Tibial artery (tissue), 4 donors: ENCODE measurements around the gene MS4A3.
"Not testable (repeated sequence)": the region's sequence is repeated elsewhere in the genome, so short reads cannot be mapped to it uniquely, and the experiment has no call there.

Source experiments
- DNase-seq, 2 donors: peaks; one replicate each; pipeline ENCODE4 v3.0.0-alpha.2; 2019
- H3K27ac ChIP-seq, 2 donors: fragments of 200-600 bp; sonication (generic) in 1 of 2; 1 replicate in 1 of 2; 2 replicates in 1 of 2; pipeline ENCODE4 v1.5.1; 2018 to 2019; ENCODE audit warnings: mild to moderate bottlenecking in 1 of 2
- H3K27me3 ChIP-seq, 2 donors: fragments of 200-600 bp; sonication (generic) in 1 of 2; one replicate each; pipeline versions ENCODE4 v1.5.1 to v1.6.0; 2016 to 2019
- H3K36me3 ChIP-seq, 3 donors: fragments of 200-600 bp; sonication (generic) in 2 of 3; one replicate each; pipeline ENCODE4 v1.5.1; 2016 to 2019; ENCODE audit warnings: mild to moderate bottlenecking in 2 of 3
- H3K4me1 ChIP-seq, 4 donors: fragments of 200-600 bp; sonication (generic) in 2 of 4; 1 replicate in 3 of 4; 2 replicates in 1 of 4; pipeline ENCODE4 v1.5.1; 2016 to 2019
- H3K4me3 ChIP-seq, 2 donors: fragments of 200-600 bp; sonication (generic) in 1 of 2; 1 replicate in 1 of 2; 2 replicates in 1 of 2; pipeline ENCODE4 v1.5.1; 2018 to 2019; ENCODE audit warnings: mild to moderate bottlenecking in 2 of 2
- H3K9me3 ChIP-seq, 3 donors: fragments of 200-600 bp; sonication (generic) in 1 of 3; one replicate each; pipeline ENCODE4 v1.5.1; 2016 to 2019
- CTCF ChIP-seq, 2 experiments: fragments of 200-600 bp in 1 of 2; fragments of 450-650 bp in 1 of 2; IDR thresholded peaks; one replicate each; pipeline ENCODE4 v1.5.1; 2017 to 2019; ENCODE audit warnings: antibody characterized with exemption in 2 of 2, mild to moderate bottlenecking in 1 of 2, moderate library complexity in 1 of 2
- intact Hi-C: fragments of 100-400 bp; cut with DNase I; formaldehyde crosslinking; loops from one replicate; pipeline ENCODE4 v1.15.0; 2023; ENCODE audit warnings: low total_unique reads

Gene MS4A3

GRCh38 chr11:60100516-60100915, 44.1 kb downstream of the MS4A3 start:
- Histone ChIP-seq H3K27ac (no peak overlapping the region), H3K4me1 (no peaks in the 10 kb centered on the region), H3K36me3 (no peaks in the 10 kb centered on the region), H3K27me3 (no peaks in the 10 kb centered on the region), H3K4me3 (no peak overlapping the region), H3K9me3 (no peaks in the 10 kb centered on the region)
- DNase-seq: no peak
- TF ChIP-seq CTCF (IDR thresholded peaks at IDR 0.05): no peak
- intact Hi-C loops: no loop called here

- intact Hi-C loops, H3K36me3 ChIP-seq, H3K9me3 ChIP-seq, DNase-seq, H3K4me3 ChIP-seq, H3K27ac ChIP-seq, H3K27me3 ChIP-seq, H3K4me1 ChIP-seq: not testable (repeated sequence)
These were observed 44.9 kb downstream of the MS4A3 start for GRCh38 chr11:60101368-60101767.

GRCh38 chr11:60104471-60105115, 48.1 kb downstream of the MS4A3 start:
- H3K4me1 ChIP-seq, H3K4me3 ChIP-seq, H3K27ac ChIP-seq, H3K27me3 ChIP-seq, intact Hi-C loops, DNase-seq, H3K36me3 ChIP-seq, H3K9me3 ChIP-seq: not testable (repeated sequence)

GRCh38 chr11:60108631-60109030, 52.2 kb downstream of the MS4A3 start:
- intact Hi-C loops, H3K27me3 ChIP-seq, DNase-seq, H3K4me1 ChIP-seq, H3K9me3 ChIP-seq, H3K27ac ChIP-seq, H3K36me3 ChIP-seq, H3K4me3 ChIP-seq: not testable (repeated sequence)

GRCh38 chr11:60111793-60112192, 55.3 kb downstream of the MS4A3 start:
- no peaks in the 10 kb centered on the region for H3K9me3 ChIP-seq
- no peak overlapping the region for H3K4me3 ChIP-seq
- H3K36me3 ChIP-seq: no peaks in the 10 kb centered on the region
- H3K27ac ChIP-seq: no peak overlapping the region
- intact Hi-C loops: no loop called here
- no peaks in the 10 kb centered on the region for H3K4me1 ChIP-seq
- DNase-seq: no peak
- no peak for TF ChIP-seq CTCF (IDR thresholded peaks at IDR 0.05)
- H3K27me3 ChIP-seq: no peaks in the 10 kb centered on the region

GRCh38 chr11:60116996-60117790, 60.7 kb downstream of the MS4A3 start:
- Histone ChIP-seq H3K4me1 (no peaks in the 10 kb centered on the region), H3K9me3 (no peaks in the 10 kb centered on the region), H3K27ac (no peak overlapping the region), H3K36me3 (no peaks in the 10 kb centered on the region), H3K4me3 (no peak overlapping the region), H3K27me3 (no peaks in the 10 kb centered on the region)
- no peak for TF ChIP-seq CTCF (IDR thresholded peaks at IDR 0.05)
- intact Hi-C loops: no loop called here
- DNase-seq: no peak

- TF ChIP-seq CTCF (IDR thresholded peaks at IDR 0.05): no peak
- H3K27me3 ChIP-seq: no peaks in the 10 kb centered on the region
- DNase-seq: no peak
- intact Hi-C loops: no loop called here
- H3K4me3 ChIP-seq: no peak overlapping the region
- H3K27ac ChIP-seq: no peak overlapping the region
- no peaks in the 10 kb centered on the region for H3K9me3 ChIP-seq
- no peaks in the 10 kb centered on the region for H3K4me1 ChIP-seq
- H3K36me3 ChIP-seq: no peaks in the 10 kb centered on the region
These were observed 61.9 kb downstream of the MS4A3 start for GRCh38 chr11:60118338-60118737.
